ENCODE results near the gene HTR7. TPM values are rescaled to one million over a fixed set of nuclear protein-coding genes. Genes with fewer than 3 reads are reported as not detected.

Gene HTR7
- total RNA-seq, 1 donor from 2014 or later: 0.32 TPM

GRCh38 chr10:90889636-90890035, 31.8 kb upstream of the HTR7 start:
- no peak for ATAC-seq
- Histone ChIP-seq H3K9me3 (no peaks in the 10 kb centered on the region), H3K36me3 (peaks cover 91% of the 10 kb centered on the region), H3K27me3 (ENCODE audit: low read depth) (no peaks in the 10 kb centered on the region), H3K27ac (no peak overlapping the region), H3K4me1 (no peaks in the 10 kb centered on the region), H3K4me3 (no peak overlapping the region)
- no peak for TF ChIP-seq CTCF (IDR thresholded peaks at IDR 0.05)
- intact Hi-C loops (cut with DNase I): no loop called here
- DNase-seq: no peak

GRCh38 chr10:90888387-90888786, 30.5 kb upstream of the HTR7 start:
- intact Hi-C loops (cut with DNase I): no loop called here
- Histone ChIP-seq H3K4me1 (no peaks in the 10 kb centered on the region), H3K27me3 (ENCODE audit: low read depth) (no peaks in the 10 kb centered on the region), H3K36me3 (peaks cover 91% of the 10 kb centered on the region), H3K9me3 (no peaks in the 10 kb centered on the region), H3K4me3 (no peak overlapping the region), H3K27ac (no peak overlapping the region)
- TF ChIP-seq CTCF (IDR thresholded peaks at IDR 0.05): no peak
- DNase-seq: no peak
- ATAC-seq: no peak

- ATAC-seq: no peak
- DNase-seq: no peak
- H3K4me1 ChIP-seq: no peaks in the 10 kb centered on the region
- H3K9me3 ChIP-seq: no peaks in the 10 kb centered on the region
- H3K36me3 ChIP-seq: peaks cover 93% of the 10 kb centered on the region
- no peak overlapping the region for H3K4me3 ChIP-seq
- no peak for TF ChIP-seq CTCF (IDR thresholded peaks at IDR 0.05)
- no peaks in the 10 kb centered on the region for H3K27me3 ChIP-seq (ENCODE audit: low read depth)
- no peak overlapping the region for H3K27ac ChIP-seq
- intact Hi-C loops (cut with DNase I): no loop called here
Measured at GRCh38 chr10:90887555-90887954, 29.7 kb upstream of the HTR7 start.

- no peak for TF ChIP-seq CTCF (IDR thresholded peaks at IDR 0.05)
- H3K4me1 ChIP-seq: no peaks in the 10 kb centered on the region
- no peaks in the 10 kb centered on the region for H3K9me3 ChIP-seq
- no peak for DNase-seq
- intact Hi-C loops (cut with DNase I): no loop called here
- H3K36me3 ChIP-seq: peaks cover 74% of the 10 kb centered on the region
- no peak overlapping the region for H3K27ac ChIP-seq
- ATAC-seq: no peak
- no peaks in the 10 kb centered on the region for H3K27me3 ChIP-seq (ENCODE audit: low read depth)
- H3K4me3 ChIP-seq: no peak overlapping the region
Measured at GRCh38 chr10:90885176-90885575, 27.3 kb upstream of the HTR7 start.

GRCh38 chr10:90884431-90884830, 26.6 kb upstream of the HTR7 start:
- Histone ChIP-seq H3K27ac (no peak overlapping the region), H3K4me3 (no peak overlapping the region), H3K9me3 (no peaks in the 10 kb centered on the region), H3K36me3 (peaks cover 74% of the 10 kb centered on the region), H3K4me1 (no peaks in the 10 kb centered on the region), H3K27me3 (ENCODE audit: low read depth) (no peaks in the 10 kb centered on the region)
- ATAC-seq (no peak), DNase-seq (no peak)
- intact Hi-C loops (cut with DNase I): no loop called here
- no peak for TF ChIP-seq CTCF (IDR thresholded peaks at IDR 0.05)
